Testis (tissue), 2 donors: ENCODE results near the gene SMYD3.

Source experiments
- CTCF ChIP-seq, 3 experiments: fragments of 450-650 bp in 2 of 3; fragments of 200-600 bp in 1 of 3; sonication (generic) in 1 of 3; IDR thresholded peaks; one replicate each; pipeline ENCODE4 v1.5.1; 2016 to 2019; ENCODE audit warnings: antibody characterized with exemption in 3 of 3, mild to moderate bottlenecking in 2 of 3, moderate library complexity in 1 of 3
- POLR2A ChIP-seq: fragments of 450-650 bp; IDR thresholded peaks from one replicate; pipeline ENCODE4 v1.6.1; 2017; ENCODE audit warnings: antibody characterized with exemption, mild to moderate bottlenecking, moderate library complexity

- TF ChIP-seq CTCF (IDR thresholded peaks at IDR 0.05) (no peak), POLR2A (no peak)
These were observed 432.7 kb downstream of the SMYD3 start for GRCh38 chr1:246074421-246074820.
